HUES64 (cell line): ENCODE results near the gene JPH4.
"Not testable (repeated sequence)": the region's sequence is repeated elsewhere in the genome, so short reads cannot be mapped to it uniquely, and the experiment has no call there.

Experiments used
- H3K27ac ChIP-seq: 2 replicates; pipeline ENCODE4 v1.7.0; 2013; ENCODE audit warnings: low read depth, low read length, inconsistent platforms
- H3K27me3 ChIP-seq: 2 replicates; pipeline ENCODE4 v1.6.1; 2013; ENCODE audit warnings: mild to moderate bottlenecking, low read length; ENCODE audit not compliant: insufficient read depth
- H3K36me3 ChIP-seq: 2 replicates; pipeline ENCODE4 v1.6.1; 2013; ENCODE audit warnings: mild to moderate bottlenecking, low read length; ENCODE audit not compliant: insufficient read depth
- H3K4me1 ChIP-seq: 2 replicates; pipeline ENCODE4 v1.6.1; 2013; ENCODE audit warnings: mild to moderate bottlenecking, low read length, moderate library complexity; ENCODE audit not compliant: insufficient read depth
- H3K4me3 ChIP-seq: 2 replicates; pipeline ENCODE4 v1.5.1; 2013; ENCODE audit warnings: mild to moderate bottlenecking, low read length, moderate library complexity
- H3K9ac ChIP-seq: 2 replicates; pipeline ENCODE4 v1.6.1; 2013; ENCODE audit warnings: mild to moderate bottlenecking, low read depth, low read length
- H3K9me3 ChIP-seq: 2 replicates; pipeline ENCODE4 v1.6.1; 2013; ENCODE audit warnings: low read depth, low read length; ENCODE audit not compliant: insufficient read depth
- WGBS: fragments of 150-250, 120-280 bp; methylation state at CpG from one replicate; pipeline ENCODE4 v1.1.7; 2013; ENCODE audit warnings: missing lambda C conversion rate; 5-methylcytosine and 5-hydroxymethylcytosine counted together

Gene JPH4

DNA sequence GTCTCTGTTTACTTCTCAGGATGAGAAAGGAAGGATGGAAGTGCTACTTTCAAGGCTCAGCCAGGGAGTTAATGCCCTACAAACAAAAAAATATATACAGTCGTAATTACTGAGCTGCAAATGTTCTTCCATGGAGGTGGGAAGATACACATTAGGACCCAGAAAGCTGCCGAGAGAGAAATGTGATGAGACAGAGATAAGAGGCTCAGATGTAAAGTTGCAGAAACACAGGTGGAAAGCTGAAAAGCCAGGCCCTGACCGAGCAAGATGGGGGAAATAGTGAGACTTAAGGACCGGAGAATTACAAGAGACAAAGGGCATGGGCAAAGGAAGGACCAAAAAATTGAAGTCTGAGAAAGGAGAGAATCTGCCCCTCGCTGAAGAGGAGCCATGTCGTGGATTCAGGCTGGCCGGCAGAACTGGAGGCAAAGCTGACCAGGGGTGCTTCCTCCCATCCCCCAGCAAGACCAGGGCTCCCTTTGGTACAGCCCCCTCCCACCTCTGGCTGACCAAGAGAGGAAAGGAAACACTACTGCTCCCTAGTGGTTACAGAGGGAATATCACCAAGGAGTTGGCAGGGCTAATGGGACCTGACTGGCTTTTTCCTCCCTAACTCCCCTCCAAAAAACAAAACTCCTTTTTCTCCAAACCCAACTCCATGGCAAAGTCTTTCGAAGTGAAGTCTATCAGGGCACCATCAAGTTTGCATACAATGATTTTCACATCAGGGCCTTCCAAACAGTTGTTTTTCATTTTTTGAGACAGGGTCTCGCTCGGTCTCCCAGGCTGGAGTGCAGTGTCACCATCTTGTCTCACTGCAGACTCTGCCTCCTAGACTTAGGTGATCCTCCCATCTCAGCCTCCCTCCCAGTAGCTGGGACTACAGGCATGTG is 39.1 kb downstream of the JPH4 start:
- no peaks in the 10 kb centered on the region for H3K9me3 ChIP-seq
- H3K9ac ChIP-seq, result peak overlapping the region; percentile 85
- peak overlapping the region; percentile 99 for H3K27ac ChIP-seq
- peaks cover 30% of the 10 kb centered on the region for H3K4me1 ChIP-seq
- peaks cover 31% of the 10 kb centered on the region; the same call in 1 of the 2 replicates for H3K36me3 ChIP-seq
- WGBS, result 27% methylated on average over 10 of the region's 10 CpGs
- no peaks in the 10 kb centered on the region for H3K27me3 ChIP-seq
- H3K4me3 ChIP-seq, result peak overlapping the region; percentile 65

- peak overlapping the region; percentile 99 for H3K27ac ChIP-seq
- no peaks in the 10 kb centered on the region for H3K9me3 ChIP-seq
- H3K9ac ChIP-seq, result peak overlapping the region; percentile 85
- peaks cover 26% of the 10 kb centered on the region for H3K4me1 ChIP-seq
- H3K36me3 ChIP-seq, result peaks cover 36% of the 10 kb centered on the region
- peak overlapping the region; percentile 65 for H3K4me3 ChIP-seq
- H3K27me3 ChIP-seq, result no peaks in the 10 kb centered on the region
- 7% methylated on average over 6 of the region's 7 CpGs for WGBS
Measured at GRCh38 chr14:23538785-23539184, 39.8 kb downstream of the JPH4 start.

GRCh38 chr14:23538050-23538718 is 40.4 kb downstream of the JPH4 start:
- Histone ChIP-seq H3K27ac (peak overlapping the region; percentile 99), H3K9ac (peak overlapping the region; percentile 85), H3K4me1 (peaks cover 26% of the 10 kb centered on the region), H3K4me3 (peak overlapping the region; percentile 65), H3K27me3 (no peaks in the 10 kb centered on the region), H3K36me3 (peaks cover 36% of the 10 kb centered on the region), H3K9me3 (no peaks in the 10 kb centered on the region)
- 4% methylated on average over 10 of the region's 10 CpGs for WGBS

DNA sequence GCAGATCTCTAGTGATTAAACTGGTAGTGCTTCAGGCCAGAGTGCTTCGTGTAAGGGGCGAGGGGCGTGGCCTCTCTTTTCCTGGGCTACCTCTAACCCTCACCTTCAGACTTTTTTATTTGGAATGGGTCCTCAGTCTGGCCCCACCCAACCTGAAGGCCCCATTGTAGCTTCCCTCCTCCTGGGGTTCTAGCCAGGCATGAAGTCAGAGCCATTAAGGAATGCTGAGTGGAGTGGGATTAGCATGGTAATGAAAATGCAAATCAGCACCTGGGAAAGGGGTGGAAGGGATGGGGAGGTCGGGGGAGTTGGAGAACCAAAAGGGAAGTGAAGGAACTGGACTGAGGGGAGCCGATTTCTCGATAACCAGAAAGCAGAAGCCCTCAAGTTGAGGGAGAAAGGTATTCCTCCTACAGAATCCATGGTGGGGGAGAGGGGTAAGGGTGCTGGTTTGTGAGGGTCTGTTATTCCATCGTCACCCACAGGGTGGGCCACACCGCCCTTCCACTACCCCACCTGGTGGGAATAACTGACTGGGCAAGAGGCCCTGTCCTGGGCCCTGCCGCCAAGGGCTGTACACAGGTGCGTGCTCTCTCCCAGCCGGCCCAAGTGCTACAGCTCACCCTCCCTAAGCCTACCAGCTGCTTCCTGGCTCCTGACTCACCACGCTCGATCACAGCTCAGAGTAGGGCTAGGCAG is 41.1 kb downstream of the JPH4 start:
- Histone ChIP-seq H3K4me1 (peaks cover 26% of the 10 kb centered on the region), H3K27ac (peak overlapping the region; percentile 99), H3K4me3 (peak overlapping the region; percentile 65), H3K27me3 (no peaks in the 10 kb centered on the region), H3K9me3 (no peaks in the 10 kb centered on the region), H3K9ac (peak overlapping the region; percentile 85), H3K36me3 (peaks cover 38% of the 10 kb centered on the region)
- 5% methylated on average over 13 of the region's 13 CpGs for WGBS

DNA sequence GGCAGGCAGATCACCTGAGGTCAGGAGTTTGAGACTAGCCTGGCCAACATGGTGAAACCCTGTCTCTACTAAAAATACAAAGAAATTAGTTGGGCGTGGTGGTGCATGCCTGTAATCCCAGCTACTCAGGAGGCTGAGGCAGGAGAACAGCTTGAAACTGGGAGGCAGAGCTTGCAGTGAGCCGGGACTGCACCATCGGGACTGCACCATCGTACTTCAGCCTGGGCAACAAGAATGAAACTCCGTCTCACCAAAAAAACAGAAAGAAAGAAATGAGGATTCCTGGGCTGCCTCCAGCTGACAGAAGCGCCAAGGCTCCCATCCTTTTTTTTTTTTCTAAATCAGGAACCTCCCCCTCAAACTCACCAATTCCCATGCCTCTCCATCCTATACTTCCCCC is 41.7 kb downstream of the JPH4 start:
- H3K4me3 ChIP-seq, result peak overlapping the region; percentile 65
- not testable (repeated sequence) for H3K9me3 ChIP-seq, H3K27me3 ChIP-seq
- H3K9ac ChIP-seq, result peak overlapping the region; percentile 34; the same call in 1 of the 2 replicates
- H3K36me3 ChIP-seq, result peaks cover 37% of the 10 kb centered on the region
- WGBS, result 56% methylated on average over 6 of the region's 6 CpGs
- peaks cover 26% of the 10 kb centered on the region for H3K4me1 ChIP-seq
- H3K27ac ChIP-seq, result peak overlapping the region; percentile 99

GRCh38 chr14:23536494-23536893 is 42.1 kb downstream of the JPH4 start:
- Histone ChIP-seq H3K27ac (peak overlapping the region; percentile 99; the same call in 1 of the 2 replicates), H3K9ac (no peak overlapping the region)
- WGBS, result 89% methylated on average over 1 of the region's 2 CpGs

DNA sequence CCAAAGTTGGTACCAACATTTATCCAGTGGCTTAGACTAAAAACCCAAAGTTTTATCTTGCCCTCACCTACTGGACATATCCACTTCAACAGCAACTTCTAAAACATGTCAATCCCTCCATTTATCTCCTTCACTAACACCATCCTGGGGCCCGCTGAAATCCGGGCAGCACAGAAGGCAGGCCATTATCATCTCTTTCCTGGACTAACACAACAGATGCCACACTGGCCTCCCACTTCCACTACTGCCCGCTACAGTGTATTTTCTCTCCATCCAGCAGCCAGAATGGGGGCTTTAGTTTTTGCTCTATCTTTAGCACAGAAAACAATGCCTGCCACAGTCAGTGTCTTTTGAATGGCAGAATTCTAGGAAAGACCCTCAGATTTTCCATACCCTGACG is 42.6 kb downstream of the JPH4 start:
- no peaks in the 10 kb centered on the region for H3K9me3 ChIP-seq
- H3K9ac ChIP-seq, result no peak overlapping the region
- H3K36me3 ChIP-seq, result peaks cover 43% of the 10 kb centered on the region
- H3K4me3 ChIP-seq, result no peak overlapping the region
- no peak overlapping the region for H3K27ac ChIP-seq
- 91% methylated on average over 4 of the region's 4 CpGs for WGBS
- no peaks in the 10 kb centered on the region for H3K27me3 ChIP-seq
- H3K4me1 ChIP-seq, result peaks cover 26% of the 10 kb centered on the region

More at GRCh38 chr14:23536494-23536893, 42.1 kb downstream of the JPH4 start:
- Histone ChIP-seq H3K4me3 (no peak overlapping the region), H3K36me3 (peaks cover 38% of the 10 kb centered on the region), H3K9me3 (no peaks in the 10 kb centered on the region), H3K4me1 (peaks cover 26% of the 10 kb centered on the region), H3K27me3 (no peaks in the 10 kb centered on the region)

DNA sequence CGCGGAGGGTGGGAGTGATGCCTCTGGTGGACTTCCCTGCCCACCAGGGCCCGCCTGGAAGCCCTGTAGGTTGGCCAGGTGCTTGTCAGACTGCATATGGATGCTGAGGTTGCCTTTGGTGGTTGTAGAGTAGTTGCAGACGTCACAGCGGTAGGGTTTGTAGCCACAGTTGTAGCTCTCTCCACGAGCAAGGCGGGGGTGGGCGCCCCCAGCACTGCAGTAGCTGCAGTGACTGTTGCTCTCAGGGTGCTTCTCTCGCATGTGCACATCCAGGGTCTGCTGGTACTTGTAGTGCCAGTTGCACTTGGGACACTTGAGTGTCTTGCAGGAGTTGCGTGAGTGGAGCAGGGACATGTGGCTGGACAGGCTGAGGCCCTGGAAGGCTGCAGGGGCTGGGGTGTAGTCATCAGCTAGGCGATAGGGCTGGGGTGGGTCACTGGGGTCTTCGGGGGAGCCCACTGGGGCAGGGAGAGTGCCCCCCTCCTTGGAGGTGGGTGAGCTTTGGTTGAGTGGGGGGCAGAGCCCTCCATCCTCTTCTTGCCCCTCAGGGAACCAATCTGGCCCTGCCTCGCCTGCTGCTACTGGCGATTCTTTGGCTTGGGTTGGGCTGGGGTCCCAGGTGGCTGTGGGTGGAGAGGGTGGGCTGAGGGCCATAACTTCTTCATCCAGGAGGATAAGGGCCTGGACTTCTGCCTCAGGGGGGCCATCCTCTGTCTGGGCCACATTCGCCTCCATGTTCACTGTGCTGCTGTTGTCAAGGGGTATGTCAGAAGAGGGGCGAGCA is 44.7 kb downstream of the JPH4 start:
- Histone ChIP-seq H3K9me3 (no peaks in the 10 kb centered on the region), H3K27ac (no peak overlapping the region), H3K27me3 (no peaks in the 10 kb centered on the region), H3K36me3 (peaks cover 62% of the 10 kb centered on the region), H3K4me1 (peaks cover 24% of the 10 kb centered on the region), H3K9ac (no peak overlapping the region), H3K4me3 (no peak overlapping the region)
- 93% methylated on average over 16 of the region's 16 CpGs for WGBS

DNA sequence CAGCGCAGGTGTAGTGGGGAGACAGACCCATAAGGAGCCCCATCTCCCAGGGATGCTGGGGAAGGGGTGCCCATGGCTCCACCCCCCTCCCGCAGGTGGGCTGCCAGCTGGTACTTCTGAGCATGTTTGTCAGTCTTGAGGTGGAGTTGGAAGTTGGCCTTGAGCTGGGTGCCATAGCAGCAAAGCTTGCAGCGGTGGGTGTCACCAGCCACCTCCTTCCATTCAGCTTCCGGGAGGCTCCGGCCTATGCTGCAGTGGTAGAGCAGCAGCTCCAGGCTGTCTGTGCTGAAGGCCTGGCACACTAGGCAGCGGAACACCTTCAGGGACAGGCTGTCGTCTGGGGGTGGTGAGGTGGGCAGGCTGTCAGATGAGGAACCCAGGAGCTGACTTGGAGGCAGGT is 45.9 kb downstream of the JPH4 start:
- H3K36me3 ChIP-seq, result peaks cover 70% of the 10 kb centered on the region
- H3K9ac ChIP-seq, result no peak overlapping the region
- peaks cover 24% of the 10 kb centered on the region for H3K4me1 ChIP-seq
- no peak overlapping the region for H3K27ac ChIP-seq
- WGBS, result 95% methylated on average over 7 of the region's 7 CpGs
- no peaks in the 10 kb centered on the region for H3K9me3 ChIP-seq
- H3K27me3 ChIP-seq, result no peaks in the 10 kb centered on the region
- H3K4me3 ChIP-seq, result no peak overlapping the region

- Histone ChIP-seq H3K36me3 (peaks cover 82% of the 10 kb centered on the region), H3K27me3 (no peaks in the 10 kb centered on the region), H3K9ac (no peak overlapping the region), H3K4me1 (peaks cover 16% of the 10 kb centered on the region), H3K9me3 (no peaks in the 10 kb centered on the region), H3K4me3 (no peak overlapping the region), H3K27ac (no peak overlapping the region)
- 94% methylated on average over 12 of the region's 12 CpGs for WGBS
Measured at GRCh38 chr14:23531391-23531790, 47.2 kb downstream of the JPH4 start.
